OCI-M2 (cell line): ENCODE data around the gene CTNNA1.
"Not testable (repeated sequence)": the region's sequence is repeated elsewhere in the genome, so short reads cannot be mapped to it uniquely, and the experiment has no call there.

Source experiments
- DNase-seq: peaks from one replicate; lab custom pipeline; 2025; ENCODE audit not compliant: unreplicated experiment; lab: John Stamatoyannopoulos, UW

Gene CTNNA1

DNA sequence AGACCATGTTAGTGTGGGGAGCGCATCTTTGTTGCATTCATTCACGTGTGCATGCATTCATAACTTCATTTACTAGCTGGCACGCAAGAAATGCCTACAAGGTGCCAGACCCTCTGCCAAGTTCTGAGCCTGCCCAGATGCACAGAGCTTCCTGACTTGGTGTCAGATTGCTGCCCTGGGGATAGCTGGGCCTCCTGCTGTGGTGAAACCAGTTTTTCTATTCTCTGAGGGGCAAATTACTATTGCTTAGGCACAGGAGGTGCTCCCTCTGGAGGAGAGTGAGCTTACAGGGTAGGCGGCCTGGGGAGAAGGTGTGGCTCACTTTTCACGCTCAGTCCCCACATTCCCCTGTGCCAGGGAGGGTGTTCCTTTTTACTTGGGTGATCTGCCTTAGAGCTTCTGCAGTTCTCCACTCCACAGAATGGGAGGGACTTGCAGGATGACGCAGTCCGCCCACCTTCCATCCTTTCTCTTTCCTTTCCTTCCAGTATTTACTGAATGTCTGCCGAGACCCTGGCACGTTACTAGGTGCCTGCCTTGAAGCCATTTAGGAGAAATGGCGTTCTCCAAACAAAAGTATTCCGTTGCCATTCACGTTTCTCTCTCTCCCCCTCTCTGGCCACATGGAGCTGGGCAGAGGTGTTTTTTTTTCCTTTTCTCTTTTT, 27.9 kb upstream of the CTNNA1 start:
- no peak for DNase-seq

GRCh38 chr5:138725818-138726416, 27.3 kb upstream of the CTNNA1 start:
- DNase-seq, result no peak

DNA sequence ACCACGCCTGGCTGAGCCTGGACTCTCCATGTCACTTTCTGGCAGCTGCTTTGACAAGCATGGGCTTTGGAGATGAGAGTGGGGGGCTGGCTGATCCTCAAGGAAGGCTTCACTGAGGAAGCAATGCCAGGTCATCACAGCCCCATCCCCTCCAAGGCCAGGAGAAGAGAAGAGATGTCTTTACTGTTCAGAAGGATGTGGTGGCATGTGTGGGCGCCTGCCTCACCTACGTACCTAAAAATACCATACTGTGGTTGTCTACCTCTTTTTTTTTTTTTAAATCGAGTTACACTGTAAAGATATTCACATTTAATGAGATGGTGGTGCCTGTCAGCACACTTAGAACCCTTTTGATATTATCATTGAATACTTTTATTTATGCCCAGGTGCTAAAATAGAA, 26.4 kb upstream of the CTNNA1 start:
- no peak for DNase-seq

DNA sequence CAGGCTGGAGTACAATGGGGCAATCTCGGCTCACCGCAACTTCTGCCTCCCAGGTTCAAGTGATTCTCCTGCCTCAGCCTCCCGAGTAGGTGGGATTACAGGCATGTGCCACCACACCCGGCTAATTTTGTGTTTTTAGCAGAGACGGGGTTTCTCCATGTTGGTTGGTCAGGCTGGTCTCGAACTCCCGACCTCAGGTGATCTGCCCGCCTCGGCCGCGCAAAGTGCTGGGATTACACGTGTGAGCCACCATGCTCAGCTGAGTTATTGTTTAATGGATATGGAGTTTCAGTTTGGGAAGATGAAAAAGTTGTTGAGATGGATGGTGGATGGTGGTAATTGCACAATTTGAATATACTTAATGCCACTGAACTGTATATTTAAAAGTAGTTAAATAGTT, 22.7 kb upstream of the CTNNA1 start:
- DNase-seq, result not testable (repeated sequence)

DNA sequence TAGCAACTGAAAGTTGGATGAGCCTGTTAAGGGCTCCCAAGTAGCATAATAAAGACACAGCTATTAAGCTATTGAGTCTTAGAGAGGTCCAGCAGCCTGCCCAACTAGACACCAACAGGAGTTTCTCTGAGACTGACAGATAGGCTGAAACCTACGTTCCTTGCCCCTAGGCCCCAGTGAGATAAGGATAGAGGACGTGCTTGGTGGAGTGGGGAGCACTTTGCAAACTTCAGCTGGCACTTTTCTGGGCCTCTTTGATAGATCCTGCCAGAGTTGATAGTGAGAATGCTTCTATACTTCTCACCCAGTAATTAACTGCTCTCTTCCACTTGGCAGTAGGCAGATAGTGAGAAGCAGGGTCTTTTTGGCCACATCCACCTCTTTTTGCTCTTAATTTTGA, 20.8 kb upstream of the CTNNA1 start:
- no peak for DNase-seq

DNA sequence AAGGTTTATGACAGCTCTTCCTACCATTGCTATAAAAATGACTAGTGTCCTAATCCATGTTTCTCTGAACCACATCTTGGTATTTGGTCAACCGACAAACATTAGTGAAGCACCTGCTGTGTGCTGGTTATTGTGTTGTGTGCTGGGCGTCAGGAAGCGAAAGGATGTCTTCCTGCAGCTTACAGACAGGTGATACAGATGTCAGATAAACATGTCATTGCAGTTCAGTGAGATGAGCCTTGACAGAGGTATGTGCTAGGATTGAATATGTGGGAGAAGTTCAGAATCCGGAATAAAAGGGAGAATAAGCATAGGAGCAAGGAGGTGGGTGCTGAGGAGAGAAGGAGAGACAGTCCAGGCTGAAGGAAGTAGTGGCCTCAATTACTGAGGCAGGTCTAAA, 20.3 kb upstream of the CTNNA1 start:
- no peak for DNase-seq

GRCh38 chr5:138733509-138733908, 19.7 kb upstream of the CTNNA1 start:
- DNase-seq, result no peak

- DNase-seq, result no peak
Observed at GRCh38 chr5:138736293-138736692, 16.9 kb upstream of the CTNNA1 start.

DNA sequence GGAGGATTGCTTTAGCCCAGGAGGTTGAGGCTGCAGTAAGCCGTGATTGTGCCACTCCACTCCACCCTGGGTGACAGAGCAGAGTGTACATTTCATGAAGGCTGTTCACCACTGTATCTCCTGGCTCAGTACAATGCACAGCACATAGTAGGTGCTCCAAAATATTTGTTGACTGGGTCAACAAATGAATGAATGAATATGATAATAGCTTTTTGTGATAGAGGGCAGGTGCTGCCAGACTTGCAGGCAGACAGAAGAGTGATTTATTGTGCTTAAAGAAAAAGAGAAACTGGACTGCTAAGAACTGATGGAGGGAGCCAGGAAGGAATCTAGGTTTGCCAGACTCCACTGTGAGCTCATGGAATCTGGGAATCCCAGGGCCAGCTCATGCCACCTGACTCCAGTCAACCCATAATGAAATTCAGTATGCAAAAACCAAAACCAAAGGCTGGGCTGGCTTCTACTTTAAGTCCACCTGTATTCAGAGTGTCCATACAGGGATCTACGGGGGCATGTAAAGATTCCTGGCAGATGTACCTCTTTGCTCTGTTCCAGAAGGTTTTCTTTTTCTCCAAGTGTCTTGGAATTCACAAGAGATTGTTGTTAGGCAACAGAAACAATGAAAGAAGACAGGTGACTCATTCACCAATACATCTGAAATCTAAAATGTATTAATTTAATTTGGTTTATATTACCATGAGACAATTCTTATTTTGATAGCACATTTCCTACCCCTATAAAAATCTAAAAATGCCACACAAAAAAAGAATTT, 15.5 kb upstream of the CTNNA1 start:
- DNase-seq, result no peak

- DNase-seq, result no peak
Observed at GRCh38 chr5:138738399-138738798, 14.8 kb upstream of the CTNNA1 start.

GRCh38 chr5:138739938-138740337, 13.3 kb upstream of the CTNNA1 start:
- no peak for DNase-seq

DNA sequence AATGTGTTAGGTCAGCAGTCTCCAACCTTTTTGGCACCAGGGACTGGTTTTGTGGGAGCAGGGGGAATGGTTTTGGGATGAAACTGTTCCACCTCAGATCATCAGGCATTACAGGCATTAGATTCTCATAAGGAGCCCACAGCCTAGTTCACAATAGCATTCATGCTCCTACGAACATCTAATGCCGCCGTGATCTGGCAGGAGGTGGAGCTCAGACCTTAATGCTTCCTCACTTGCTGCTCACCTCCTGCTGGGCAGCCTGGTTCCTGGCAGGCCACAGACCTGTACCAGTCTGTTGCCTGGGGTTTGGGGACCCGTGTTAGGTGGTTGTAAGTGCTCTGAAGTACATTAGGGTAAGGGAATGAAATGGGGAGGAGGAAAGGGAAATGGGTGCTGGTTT, 9.7 kb upstream of the CTNNA1 start:
- no peak for DNase-seq

DNA sequence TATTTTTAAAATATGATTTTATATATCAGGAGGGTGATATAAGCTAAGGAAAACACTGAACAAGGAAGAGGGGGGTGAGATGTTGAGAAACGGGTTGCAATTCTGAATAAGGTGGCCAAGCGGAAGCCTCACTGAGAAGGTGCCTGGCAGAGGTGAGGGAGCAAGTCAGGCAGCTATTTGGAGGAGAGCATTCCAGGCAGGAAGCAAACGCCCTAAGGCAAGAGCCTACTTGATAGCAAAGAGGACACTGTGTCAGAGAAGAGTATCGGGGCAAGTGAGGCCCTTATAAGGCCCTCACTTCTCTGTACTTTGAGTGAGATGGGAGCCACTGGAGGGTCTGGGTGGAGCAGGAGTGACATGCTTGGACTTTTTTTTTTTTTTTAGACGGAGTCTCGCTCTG, 8.0 kb upstream of the CTNNA1 start:
- no peak for DNase-seq

DNA sequence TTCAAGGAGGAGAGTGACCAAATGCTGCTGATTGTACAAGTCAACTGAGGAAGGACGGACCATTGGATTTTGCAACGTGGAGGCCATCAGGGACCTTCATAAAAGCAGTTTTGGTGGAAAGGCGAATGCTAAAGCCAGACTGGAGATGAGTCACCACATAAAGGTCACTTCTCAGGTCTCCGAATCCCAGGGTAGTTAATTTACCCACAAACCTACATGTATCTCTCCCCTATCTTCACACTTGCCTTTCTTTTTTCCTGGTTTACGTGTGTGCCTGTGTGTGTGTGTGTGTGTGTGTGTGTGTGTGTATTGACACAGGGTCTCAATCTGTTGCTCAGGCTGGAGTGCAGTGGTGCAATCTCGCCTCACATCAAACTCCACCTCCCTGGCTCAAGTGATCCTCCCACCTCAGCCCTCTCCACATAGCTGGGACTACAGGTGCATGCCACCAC, 4.6 kb upstream of the CTNNA1 start:
- no peak for DNase-seq

GRCh38 chr5:138751344-138751743, 1.9 kb upstream of the CTNNA1 start:
- not testable (repeated sequence) for DNase-seq

GRCh38 chr5:138752341-138752950, 779 bp upstream of the CTNNA1 start:
- no peak for DNase-seq

- no peak for DNase-seq
Observed at GRCh38 chr5:138753794-138754698, 821 bp downstream of the CTNNA1 start.

- DNase-seq, result no peak
Observed at GRCh38 chr5:138754699-138755057, 1.5 kb downstream of the CTNNA1 start.

GRCh38 chr5:138755084-138755748, 2.0 kb downstream of the CTNNA1 start:
- no peak for DNase-seq

DNA sequence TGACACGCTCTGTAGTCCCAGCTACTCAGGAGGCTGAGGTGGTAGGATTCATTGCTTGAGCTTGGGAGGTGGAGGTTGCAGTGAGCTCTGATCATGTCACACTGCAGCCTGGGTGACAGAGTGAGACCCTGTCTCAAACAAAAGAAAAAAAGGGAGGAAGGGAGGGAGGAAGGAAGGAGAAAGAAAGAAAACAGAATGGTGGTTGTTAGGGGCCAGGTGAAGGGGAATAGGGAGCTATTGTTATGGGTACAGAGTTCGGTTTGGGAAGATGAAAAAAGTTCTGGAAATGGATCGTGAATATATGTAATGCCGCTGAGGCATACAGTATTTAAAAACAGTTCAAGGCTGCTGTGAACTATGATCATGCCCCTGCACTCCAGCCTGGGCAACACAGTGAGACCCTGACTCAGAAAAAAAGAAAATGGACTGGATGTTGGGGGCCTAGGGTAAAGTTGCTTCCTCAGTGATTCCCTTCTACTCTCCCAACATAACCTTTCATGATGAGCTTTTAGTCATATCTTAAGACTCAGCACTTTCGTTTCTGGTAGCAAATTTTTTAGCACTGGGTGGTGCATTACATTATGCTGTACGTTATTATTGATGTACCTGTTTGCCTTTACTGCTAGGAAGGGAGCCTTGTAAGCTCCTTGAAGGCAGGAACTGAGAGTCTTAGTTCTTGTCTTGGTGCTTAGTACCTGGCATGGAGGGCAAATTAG, 4.0 kb downstream of the CTNNA1 start:
- DNase-seq, result no peak
